ENCODE data around the gene GJA4. TPM values are rescaled to one million over a fixed set of nuclear protein-coding genes. Genes with fewer than 3 reads are reported as not detected.

Gene GJA4
- total and polyA plus RNA-seq, 2 of the 8 experiments (the other 6 are each of a cell fraction or from before 2014, with no cell fraction given) = 3.2 to 3.9 TPM

- TF ChIP-seq TBP (IDR thresholded peaks at IDR 0.05; ENCODE audit: low read depth, low read length) = no peak
- TF ChIP-seq CEBPB (IDR thresholded peaks at IDR 0.05; ENCODE audit: low read depth, low read length) = no peak
- no peak for TF ChIP-seq NANOG (IDR thresholded peaks at IDR 0.05; ENCODE audit: insufficient read depth, low read depth, low read length, poor library complexity, severe bottlenecking)
These were observed 34.0 kb upstream of the GJA4 start (continued) for GRCh38 chr1:34758751-34759150.
